GF-D8 (cell line): Measurements from ENCODE around the gene PARN.
"Not testable (repeated sequence)": the region's sequence is repeated elsewhere in the genome, so short reads cannot be mapped to it uniquely, and the experiment has no call there.

Source experiments
- DNase-seq: peaks from one replicate; lab custom pipeline; 2025; lab: John Stamatoyannopoulos, UW

Gene PARN

GRCh38 chr16:14574698-14575415 lies 55.2 kb downstream of the PARN start:
- DNase-seq: not testable (repeated sequence)

DNA sequence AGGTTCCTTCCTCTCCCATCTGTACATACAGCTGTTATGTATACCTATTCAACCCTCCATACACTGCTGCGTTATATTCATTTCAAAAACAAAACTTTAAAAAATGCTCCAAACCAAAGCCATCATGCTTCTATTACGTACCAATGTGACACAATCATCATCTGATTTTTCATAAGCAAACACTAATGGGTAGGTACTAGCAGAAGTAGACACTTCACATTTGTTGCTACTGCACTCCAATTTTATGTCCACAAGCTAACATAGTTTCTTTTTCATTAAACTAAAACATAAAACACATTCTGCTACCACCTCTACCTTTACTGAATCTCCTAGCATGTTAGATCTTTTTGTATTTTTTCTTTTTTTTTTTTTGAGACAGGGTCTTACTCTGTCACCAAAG lies 57.5 kb downstream of the PARN start:
- DNase-seq: no peak

- DNase-seq: no peak
Measured at GRCh38 chr16:14569213-14569612, 60.8 kb downstream of the PARN start.

DNA sequence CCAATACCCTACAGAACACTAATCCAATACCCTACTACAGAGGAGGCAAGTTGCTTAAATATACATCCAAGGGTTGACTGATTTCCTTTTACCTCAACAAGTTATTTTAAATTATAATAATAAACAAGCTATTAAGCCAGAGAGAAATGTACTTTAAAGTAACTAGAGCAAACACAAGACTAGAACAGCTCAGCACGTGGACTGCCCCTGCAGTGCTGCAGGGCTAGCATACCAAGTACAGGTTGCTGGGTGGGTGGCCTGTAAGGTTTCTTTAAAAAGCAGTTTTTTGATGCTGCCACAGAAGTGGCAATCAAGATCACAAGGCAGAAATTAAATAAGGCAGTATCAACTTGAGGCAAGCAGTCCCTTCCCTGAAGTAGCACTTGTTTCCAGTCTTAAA lies 63.5 kb downstream of the PARN start:
- DNase-seq: no peak

DNA sequence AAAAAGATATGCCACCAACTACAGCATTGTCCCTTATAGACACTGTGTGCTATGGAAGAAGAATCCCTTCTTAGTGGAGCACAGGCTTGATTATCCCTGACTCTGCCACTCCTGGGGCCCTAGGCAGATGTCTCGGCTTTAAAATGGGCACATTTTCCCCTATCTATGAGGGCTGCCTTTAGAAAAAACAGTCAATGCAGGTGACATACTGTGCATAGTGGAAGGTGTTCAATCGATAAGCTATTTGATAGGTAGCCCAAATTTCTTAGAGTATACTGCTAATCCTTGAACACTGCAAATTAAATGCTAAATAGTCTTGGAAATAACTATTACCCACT lies 64.4 kb downstream of the PARN start:
- no peak for DNase-seq

DNA sequence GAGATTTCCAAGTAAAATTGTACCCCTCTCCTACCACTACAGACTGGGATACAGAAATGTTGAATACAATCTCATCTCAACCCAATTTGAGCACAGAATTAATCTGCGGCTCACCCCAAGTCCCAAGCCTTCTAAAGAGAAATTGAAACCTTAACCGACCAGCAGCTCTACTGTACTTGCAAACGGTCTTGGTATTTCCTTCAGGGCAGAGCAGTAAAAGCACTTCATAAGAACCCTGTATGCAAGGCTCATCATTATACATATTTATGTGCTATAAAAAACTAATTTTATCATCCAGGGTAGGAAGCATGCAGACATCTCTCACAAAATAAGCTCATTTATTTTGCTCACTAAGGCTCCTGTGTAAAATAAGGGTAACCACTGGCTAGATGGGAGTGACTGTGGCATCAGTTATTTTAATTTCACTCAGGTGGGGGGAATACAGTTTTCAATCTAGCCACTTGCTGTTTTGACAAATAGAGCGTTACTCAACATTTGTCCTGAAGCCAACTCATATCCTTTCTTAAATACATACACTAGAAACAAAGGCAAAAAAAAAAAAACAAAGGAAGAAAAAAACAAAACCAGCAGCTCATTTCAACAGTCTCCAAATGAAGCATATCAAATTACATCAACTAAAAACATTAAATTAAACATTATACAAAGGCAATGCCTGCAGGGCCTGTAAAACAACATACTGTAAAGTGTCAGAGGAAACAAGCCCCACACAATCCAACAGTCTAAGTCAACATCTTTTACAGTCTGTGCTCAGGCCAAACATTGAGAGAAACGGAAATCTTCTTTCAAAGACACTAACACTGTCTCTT lies 65.0 kb downstream of the PARN start:
- no peak for DNase-seq

DNA sequence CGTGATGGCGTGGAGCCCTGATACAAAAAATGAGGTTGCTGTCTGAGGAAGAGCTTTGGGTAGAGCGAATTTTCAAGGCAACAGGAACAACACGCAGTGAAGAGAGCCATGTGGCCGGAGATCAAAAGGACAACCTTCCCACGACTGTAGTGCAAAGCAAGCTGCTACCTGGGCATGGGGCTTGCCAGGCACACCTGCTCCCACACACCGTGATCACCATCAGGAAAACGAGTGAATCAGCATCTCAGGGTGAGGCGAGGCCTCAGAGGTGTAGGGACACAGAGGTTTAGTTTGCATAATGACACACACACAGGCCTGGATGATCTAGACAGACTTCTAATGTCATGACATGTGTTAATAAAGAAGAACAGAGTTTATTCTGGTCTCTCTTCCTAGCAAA lies 65.7 kb downstream of the PARN start:
- no peak for DNase-seq

- DNase-seq: no peak
Measured at GRCh38 chr16:14562691-14563491, 67.2 kb downstream of the PARN start.

DNA sequence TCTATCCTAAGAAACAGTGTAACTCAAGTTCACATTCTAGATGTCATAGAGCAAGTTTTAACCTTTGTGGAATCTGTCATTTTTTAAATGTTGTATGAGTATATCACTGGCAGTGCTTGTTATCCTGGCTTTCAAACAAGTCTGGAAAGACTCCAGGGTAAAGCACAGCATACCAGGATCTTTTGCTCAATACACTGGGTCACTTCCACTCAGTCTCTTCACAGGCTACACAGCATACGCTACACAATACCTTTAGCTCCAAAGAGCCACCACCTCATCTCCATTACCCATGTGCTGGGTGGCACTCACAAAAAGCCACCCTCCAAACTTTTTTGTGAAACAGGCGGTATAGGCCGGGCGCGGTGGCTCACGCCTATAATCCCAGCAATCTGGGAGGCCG lies 69.5 kb downstream of the PARN start:
- DNase-seq: no peak

GRCh38 chr16:14559809-14560241 lies 70.2 kb downstream of the PARN start:
- no peak for DNase-seq

- no peak for DNase-seq
Measured at GRCh38 chr16:14553447-14553846, 76.6 kb downstream of the PARN start.

GRCh38 chr16:14549789-14550153 lies 80.3 kb downstream of the PARN start:
- DNase-seq: no peak

DNA sequence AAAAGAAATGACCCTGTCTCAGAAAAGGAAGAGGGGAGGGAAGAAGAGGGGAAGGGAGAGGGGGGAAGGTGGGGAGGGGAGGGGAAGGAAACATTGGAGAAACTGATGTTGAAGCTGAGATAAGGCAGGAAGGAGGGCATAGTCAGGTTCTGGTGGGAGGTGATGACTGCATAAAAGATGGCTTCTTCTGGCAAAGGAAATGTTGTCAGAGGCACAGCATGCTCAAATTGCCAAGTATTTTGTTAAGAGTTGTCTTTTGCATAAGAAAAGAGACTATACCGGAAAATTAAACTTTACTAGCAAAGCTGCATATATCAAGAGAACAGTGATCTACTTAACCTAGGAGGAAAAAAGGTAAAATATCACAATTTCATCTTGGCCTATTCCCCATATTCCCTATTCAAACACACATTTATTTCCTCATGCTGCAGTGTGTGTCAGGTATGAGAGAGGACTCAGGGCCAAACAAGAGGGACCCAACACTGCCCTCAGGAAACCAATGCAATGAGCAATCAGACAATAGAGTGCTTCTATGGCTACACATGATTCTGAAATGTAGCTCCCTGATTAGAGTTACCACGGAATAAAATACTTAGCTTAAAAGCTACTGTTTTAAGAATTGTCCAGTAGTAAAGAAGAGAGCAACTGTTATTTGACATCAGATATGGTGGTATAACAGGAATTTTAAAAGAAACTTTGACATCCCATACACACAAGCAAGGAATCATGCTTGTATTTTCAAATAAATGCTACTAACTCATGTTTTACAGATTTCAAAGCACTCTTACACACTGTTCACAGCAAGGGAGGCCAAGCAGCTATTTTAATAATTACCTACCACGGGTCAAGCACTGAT lies 80.9 kb downstream of the PARN start:
- DNase-seq: no peak

GRCh38 chr16:14545346-14545884 lies 84.6 kb downstream of the PARN start:
- no peak for DNase-seq

DNA sequence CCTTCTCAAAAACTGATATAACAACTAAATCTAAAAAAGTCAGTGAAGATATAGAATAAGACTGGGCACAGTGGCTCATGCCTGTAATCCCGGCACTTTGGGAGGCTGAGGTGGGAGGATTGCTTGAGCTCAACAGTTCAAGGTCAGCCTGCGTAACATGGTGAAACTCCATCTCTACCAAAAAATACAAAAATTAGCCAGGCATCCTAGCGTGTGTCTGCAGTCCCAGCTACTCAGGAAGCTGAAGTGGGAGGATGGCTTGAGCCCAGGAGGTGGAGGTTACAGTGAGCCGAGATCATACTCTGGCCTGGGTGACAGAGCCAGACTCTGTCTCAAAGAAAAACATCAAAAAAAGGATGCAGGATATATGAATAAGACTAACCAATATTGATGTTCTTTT lies 85.2 kb downstream of the PARN start:
- not testable (repeated sequence) for DNase-seq

DNA sequence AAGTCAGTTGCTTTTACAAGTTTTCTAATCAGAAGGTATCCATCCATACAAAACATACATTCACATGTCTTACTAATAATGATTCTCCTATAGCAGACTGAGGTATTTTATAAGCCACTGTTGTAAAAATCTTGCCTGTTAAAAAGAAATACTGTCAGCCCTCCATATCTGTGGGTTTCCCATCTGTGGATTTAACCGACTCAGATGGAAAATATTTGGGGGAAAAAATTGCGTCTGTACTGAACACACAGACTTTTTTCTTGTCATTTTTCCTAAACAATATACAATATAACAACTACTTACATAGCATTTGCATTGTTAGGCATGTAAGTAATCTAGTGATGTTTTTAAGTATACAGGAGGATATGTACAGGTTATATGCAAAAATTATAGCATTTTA lies 90.4 kb downstream of the PARN start:
- DNase-seq: no peak

DNA sequence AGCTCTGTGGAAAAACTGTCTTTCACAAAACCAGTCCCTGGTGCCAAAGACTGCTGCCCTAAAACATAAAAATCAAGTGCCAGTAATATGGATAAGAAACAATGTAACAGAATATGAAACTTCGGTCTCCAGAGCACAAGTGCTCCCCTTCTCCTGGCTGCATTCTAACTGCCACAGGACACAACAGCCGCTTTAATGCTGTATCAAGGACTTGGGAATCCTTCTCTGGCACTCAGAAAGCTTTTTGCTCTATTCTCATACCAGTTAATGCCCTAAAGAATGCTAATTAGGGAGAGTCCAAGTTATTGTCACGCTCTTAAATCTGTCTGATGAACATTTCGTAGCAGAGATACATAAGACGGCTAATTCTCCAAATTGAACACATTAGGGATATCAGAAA lies 90.9 kb downstream of the PARN start:
- no peak for DNase-seq

GRCh38 chr16:14538604-14539003 lies 91.5 kb downstream of the PARN start:
- DNase-seq: no peak

DNA sequence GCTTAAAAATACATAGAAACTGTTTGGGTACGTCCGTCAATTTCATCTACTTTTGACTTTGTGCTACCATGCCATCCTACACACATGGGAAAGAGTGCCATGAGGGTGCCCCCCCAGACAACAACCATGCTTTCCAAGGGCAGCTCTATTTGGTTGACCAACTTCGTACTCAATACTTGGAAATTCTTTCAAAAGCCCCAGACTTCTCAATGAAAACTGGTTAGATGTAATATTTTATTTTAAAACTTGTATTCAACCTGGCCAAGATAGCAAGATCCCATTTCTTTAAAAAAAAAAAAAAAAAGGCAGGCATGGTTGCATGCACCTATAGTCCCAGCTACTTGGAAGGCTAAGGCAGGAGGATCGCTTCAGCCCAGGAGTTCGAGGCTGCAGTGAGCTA lies 98.4 kb downstream of the PARN start:
- DNase-seq: no peak

DNA sequence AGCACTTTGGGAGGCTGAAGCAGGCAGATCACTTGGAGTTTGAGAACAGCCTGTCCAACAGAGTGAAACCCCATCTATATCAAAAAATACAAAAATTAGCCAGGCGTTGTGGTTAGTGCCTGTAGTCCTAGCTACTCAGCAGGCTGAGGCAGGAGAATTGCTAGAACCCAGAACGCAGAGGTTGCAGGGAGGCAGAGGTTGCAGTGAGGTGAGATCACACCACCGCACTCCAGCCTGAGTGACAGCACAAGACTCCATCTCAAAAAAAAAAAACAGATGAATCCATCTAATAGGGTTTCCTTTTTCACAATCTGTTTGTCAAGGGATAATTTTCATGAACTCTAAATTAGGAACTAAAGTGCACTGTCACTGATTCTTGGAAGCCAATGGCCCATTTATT lies 99.0 kb downstream of the PARN start:
- no peak for DNase-seq

DNA sequence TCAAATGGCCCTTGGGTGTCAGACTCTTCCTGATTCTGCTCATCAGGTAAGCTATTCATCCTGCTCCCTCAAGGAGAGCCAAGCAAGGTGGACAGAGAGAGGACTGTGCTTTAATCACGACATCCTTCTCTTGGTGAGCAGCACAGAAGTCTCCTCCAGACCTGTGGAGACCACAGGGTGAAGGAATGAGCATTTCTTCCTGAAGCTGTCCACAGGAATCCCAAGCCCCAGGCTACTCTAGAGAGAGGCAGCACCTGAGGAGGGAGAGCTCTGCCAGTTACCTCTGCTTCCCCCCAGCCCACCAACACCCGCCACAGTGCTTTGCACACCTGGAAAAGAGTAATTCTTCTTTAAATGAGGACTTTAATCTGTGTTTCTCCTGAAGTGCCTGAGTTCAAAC lies 100.0 kb downstream of the PARN start:
- no peak for DNase-seq
